Measurements from ENCODE around the gene CACNA1C. TPM values are rescaled to one million over a fixed set of nuclear protein-coding genes. Genes with fewer than 3 reads are reported as not detected.

The CACNA1C gene
- total and polyA plus RNA-seq, 2 donors (not counting 1 experiment from before 2014, with no cell fraction given), result 0.01 to 0.02 TPM

DNA sequence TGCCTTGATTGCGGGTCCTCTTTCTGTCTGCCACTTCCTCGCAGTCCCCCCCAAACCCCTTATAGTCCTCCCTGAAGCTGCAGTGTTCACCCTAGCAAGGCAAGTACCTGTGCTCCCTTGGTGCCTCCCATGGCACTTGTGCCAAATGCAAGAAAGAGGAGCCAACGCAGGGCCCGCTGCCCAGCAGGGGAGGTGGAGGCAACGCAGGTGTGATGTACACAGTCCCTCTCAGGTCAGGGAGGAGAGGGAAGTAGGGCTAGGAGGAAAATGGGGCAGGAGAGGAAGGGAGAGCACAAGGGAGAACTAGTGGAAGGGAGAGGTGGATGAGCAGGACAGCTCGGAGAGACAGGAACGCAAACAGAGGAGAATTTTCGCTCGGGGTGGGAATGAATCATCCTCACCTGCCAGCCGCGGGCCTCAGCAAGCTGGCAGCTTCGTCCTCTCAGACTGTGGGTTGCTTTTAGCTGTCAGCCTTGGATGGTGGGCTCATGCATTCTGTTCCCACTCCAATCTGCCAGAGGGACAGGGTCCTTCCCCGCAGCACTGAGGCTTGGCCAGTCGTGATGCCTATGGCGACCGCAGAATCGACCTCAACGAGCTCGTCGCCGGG lies 357.0 kb downstream of the CACNA1C start:
- Mint-ChIP-seq H3K4me1 (no peaks in the 10 kb centered on the region), H3K4me3 (no peak overlapping the region), H3K27ac (no peak overlapping the region), H3K27me3 (peaks cover 9% of the 10 kb centered on the region), H3K9me3 (ENCODE audit: insufficient read depth) (no peaks in the 10 kb centered on the region)
- no peaks in the 10 kb centered on the region for H3K79me2 ChIP-seq (ENCODE audit: control insufficient read depth, insufficient read depth, low read length)
- ChIA-PET POLR2A (no interaction called here), CTCF (no interaction called here)
- no peaks in the 10 kb centered on the region for H3K4me1 ChIP-seq (ENCODE audit: control insufficient read depth in 2 of 2, insufficient read depth in 2 of 2, low read length in 2 of 2)
- no peaks in the 10 kb centered on the region for H3K27me3 ChIP-seq (replicated peaks in 1 of 4; ENCODE audit: control extremely low read depth in 1 of 4, control insufficient read depth in 3 of 4, insufficient read depth in 4 of 4, low read length in 3 of 4)
- no peak overlapping the region for H3K9ac ChIP-seq (ENCODE audit: low read length)
- H3K4me3 ChIP-seq (ENCODE audit: control extremely low read depth in 1 of 5, extremely low read depth in 1 of 5, insufficient read depth in 1 of 5, low read depth in 2 of 5, low read length in 4 of 5), result no peak overlapping the region
- DNase-seq (no peak), ATAC-seq (ENCODE audit: low read depth) (no peak)
- H3K36me3 ChIP-seq (replicated peaks in 1 of 2; ENCODE audit: control extremely low read depth in 1 of 2, control insufficient read depth in 1 of 2, extremely low read depth in 1 of 2, insufficient read depth in 2 of 2, low read length in 1 of 2), result no peaks in the 10 kb centered on the region
- no peak overlapping the region for H2AFZ ChIP-seq (ENCODE audit: insufficient read depth, low read depth, low read length, poor library complexity, severe bottlenecking)
- intact Hi-C loops (cut with micrococcal nuclease), result no loop called here
- H4K20me1 ChIP-seq (ENCODE audit: control insufficient read depth, insufficient read depth, low read length, poor library complexity, severe bottlenecking), result no peaks in the 10 kb centered on the region
- H3K4me2 ChIP-seq (replicated peaks; ENCODE audit: low read depth, low read length, poor library complexity, severe bottlenecking), result no peak overlapping the region
- H3K9me3 ChIP-seq (ENCODE audit: control extremely low read depth in 1 of 3, control insufficient read depth in 2 of 3, insufficient read depth in 1 of 3, low read length in 2 of 3), result no peaks in the 10 kb centered on the region
- H3K27ac ChIP-seq (ENCODE audit: low read length in 2 of 2), result no peak overlapping the region
- TF ChIP-seq, protein P1, sequence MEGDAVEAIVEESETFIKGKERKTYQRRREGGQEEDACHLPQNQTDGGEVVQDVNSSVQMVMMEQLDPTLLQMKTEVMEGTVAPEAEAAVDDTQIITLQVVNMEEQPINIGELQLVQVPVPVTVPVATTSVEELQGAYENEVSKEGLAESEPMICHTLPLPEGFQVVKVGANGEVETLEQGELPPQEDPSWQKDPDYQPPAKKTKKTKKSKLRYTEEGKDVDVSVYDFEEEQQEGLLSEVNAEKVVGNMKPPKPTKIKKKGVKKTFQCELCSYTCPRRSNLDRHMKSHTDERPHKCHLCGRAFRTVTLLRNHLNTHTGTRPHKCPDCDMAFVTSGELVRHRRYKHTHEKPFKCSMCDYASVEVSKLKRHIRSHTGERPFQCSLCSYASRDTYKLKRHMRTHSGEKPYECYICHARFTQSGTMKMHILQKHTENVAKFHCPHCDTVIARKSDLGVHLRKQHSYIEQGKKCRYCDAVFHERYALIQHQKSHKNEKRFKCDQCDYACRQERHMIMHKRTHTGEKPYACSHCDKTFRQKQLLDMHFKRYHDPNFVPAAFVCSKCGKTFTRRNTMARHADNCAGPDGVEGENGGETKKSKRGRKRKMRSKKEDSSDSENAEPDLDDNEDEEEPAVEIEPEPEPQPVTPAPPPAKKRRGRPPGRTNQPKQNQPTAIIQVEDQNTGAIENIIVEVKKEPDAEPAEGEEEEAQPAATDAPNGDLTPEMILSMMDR (IDR thresholded peaks at IDR 0.05), result no peak
- no peak for TF ChIP-seq EZH2 (IDR thresholded peaks at IDR 0.05; ENCODE audit: borderline replicate concordance, insufficient read depth, low read depth, low read length, poor library complexity, severe bottlenecking)
- WGBS (ENCODE audit: insufficient coverage), result 93% methylated on average over 13 of the region's 21 CpGs

DNA sequence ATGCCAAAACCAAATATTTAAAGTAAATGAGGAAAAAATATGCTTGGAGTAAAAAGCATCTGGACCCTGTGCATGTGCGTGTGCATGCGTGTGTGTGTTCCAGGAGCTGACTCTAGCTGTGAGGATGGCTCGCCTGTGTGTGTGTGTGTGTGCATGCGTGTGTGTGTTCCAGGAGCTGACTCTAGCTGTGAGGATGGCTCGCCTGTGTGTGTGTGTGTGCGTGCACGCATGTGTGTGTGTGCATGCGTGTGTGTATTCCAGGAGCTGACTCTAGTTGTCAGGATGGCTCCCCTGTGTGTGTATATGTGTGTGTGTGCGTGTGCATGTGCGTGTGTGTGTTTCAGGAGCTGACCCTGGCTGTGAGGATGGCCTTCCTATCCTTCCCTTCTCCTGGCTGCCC lies 357.7 kb downstream of the CACNA1C start:
- WGBS (ENCODE audit: insufficient coverage), result 92% methylated on average over 4 of the region's 10 CpGs
- TF ChIP-seq, protein P1 (IDR thresholded peaks at IDR 0.05), result no peak
- Histone ChIP-seq H3K27me3 (replicated peaks in 1 of 4; ENCODE audit: control extremely low read depth in 1 of 4, control insufficient read depth in 3 of 4, insufficient read depth in 4 of 4, low read length in 3 of 4) (no peaks in the 10 kb centered on the region), H3K36me3 (replicated peaks in 1 of 2; ENCODE audit: control extremely low read depth in 1 of 2, control insufficient read depth in 1 of 2, extremely low read depth in 1 of 2, insufficient read depth in 2 of 2, low read length in 1 of 2) (no peaks in the 10 kb centered on the region), H3K9me3 (ENCODE audit: control extremely low read depth in 1 of 3, control insufficient read depth in 2 of 3, insufficient read depth in 1 of 3, low read length in 2 of 3) (no peaks in the 10 kb centered on the region), H3K4me3 (ENCODE audit: control extremely low read depth in 1 of 5, extremely low read depth in 1 of 5, insufficient read depth in 1 of 5, low read depth in 2 of 5, low read length in 4 of 5) (no peak overlapping the region), H3K4me1 (ENCODE audit: control insufficient read depth in 2 of 2, insufficient read depth in 2 of 2, low read length in 2 of 2) (no peaks in the 10 kb centered on the region), H4K20me1 (ENCODE audit: control insufficient read depth, insufficient read depth, low read length, poor library complexity, severe bottlenecking) (no peaks in the 10 kb centered on the region), H2AFZ (ENCODE audit: insufficient read depth, low read depth, low read length, poor library complexity, severe bottlenecking) (no peak overlapping the region), H3K4me2 (replicated peaks; ENCODE audit: low read depth, low read length, poor library complexity, severe bottlenecking) (no peak overlapping the region), H3K9ac (ENCODE audit: low read length) (no peak overlapping the region), H3K27ac (ENCODE audit: low read length in 2 of 2) (no peak overlapping the region), H3K79me2 (ENCODE audit: control insufficient read depth, insufficient read depth, low read length) (no peaks in the 10 kb centered on the region)
- ATAC-seq (ENCODE audit: low read depth) (no peak), DNase-seq (no peak)
- intact Hi-C loops (cut with micrococcal nuclease), result no loop called here
- Mint-ChIP-seq H3K27me3 (peaks cover 8% of the 10 kb centered on the region), H3K27ac (no peak overlapping the region), H3K4me3 (no peak overlapping the region), H3K9me3 (ENCODE audit: insufficient read depth) (no peaks in the 10 kb centered on the region), H3K4me1 (no peaks in the 10 kb centered on the region)
- POLR2A ChIA-PET, result no interaction called here
- CTCF ChIA-PET, result no interaction called here

All from B cell (primary cell).